GM23338 (cell line): Measurements from ENCODE around the gene FOXL2. TPM values are rescaled to one million over a fixed set of nuclear protein-coding genes. Genes with fewer than 3 reads are reported as not detected.

ENCODE experiments used
- ATAC-seq: fragments of 200-7000 bp; cut with Tn5 transposase; 3 replicates; pipeline ENCODE4 v1.9.1; 2020
- DNase-seq: peaks from one replicate; pipeline ENCODE4 v3.0.0-alpha.2; 2015; ENCODE audit warnings: low spot score
- H2AFZ ChIP-seq: fragments of 200-600 bp; sonication (generic); 2 replicates; pipeline ENCODE4 v1.8.0; 2016; ENCODE audit warnings: antibody characterized with exemption, mild to moderate bottlenecking, moderate library complexity
- H3F3A ChIP-seq: fragments of 200-600 bp; sonication (generic); replicated peaks from 2 replicates; pipeline ENCODE4 v1.8.0; 2017; ENCODE audit warnings: antibody characterized with exemption, mixed run types, low read depth
- H3K27ac ChIP-seq: fragments of 200-600 bp; sonication (generic); 2 replicates; pipeline ENCODE4 v1.6.1; 2016; ENCODE audit warnings: low read depth
- H3K27me3 ChIP-seq: fragments of 200-600 bp; sonication (generic); 2 replicates; pipeline ENCODE4 v1.8.0; 2016; ENCODE audit warnings: mild to moderate bottlenecking, mixed run types, moderate library complexity; ENCODE audit not compliant: insufficient read depth
- H3K36me3 ChIP-seq: fragments of 200-600 bp; sonication (generic); 2 replicates; pipeline ENCODE4 v1.8.0; 2016; ENCODE audit warnings: mild to moderate bottlenecking; ENCODE audit not compliant: insufficient read depth
- H3K4me1 ChIP-seq: fragments of 200-600 bp; sonication (generic); 2 replicates; pipeline ENCODE4 v1.8.0; 2016; ENCODE audit warnings: mild to moderate bottlenecking, moderate library complexity; ENCODE audit not compliant: insufficient read depth
- H3K4me2 ChIP-seq: fragments of 200-600 bp; sonication (generic); 2 replicates; pipeline ENCODE4 v1.7.1; 2017; ENCODE audit warnings: mixed run types
- H3K4me3 ChIP-seq: fragments of 200-600 bp; sonication (generic); 2 replicates; pipeline ENCODE4 v1.6.1; 2016; ENCODE audit warnings: mixed run types
- H3K79me2 ChIP-seq: fragments of 200-600 bp; sonication (generic); replicated peaks from 2 replicates; pipeline ENCODE4 v1.8.0; 2017; ENCODE audit warnings: mild to moderate bottlenecking; ENCODE audit not compliant: insufficient read depth
- H3K9me2 ChIP-seq: fragments of 200-600 bp; sonication (generic); 2 replicates; pipeline ENCODE4 v1.8.0; 2017; ENCODE audit not compliant: insufficient read depth
- H4K20me1 ChIP-seq: fragments of 200-600 bp; sonication (generic); replicated peaks from 2 replicates; pipeline ENCODE4 v1.8.0; 2017; ENCODE audit warnings: mild to moderate bottlenecking; ENCODE audit not compliant: insufficient read depth
- H3K27ac Mint-ChIP-seq: 2 replicates; pipeline ENCODE4 v1.8.0; 2020; ENCODE audit warnings: inconsistent platforms, mild to moderate bottlenecking, moderate library complexity, mixed read lengths
- H3K27me3 Mint-ChIP-seq: 3 replicates; pipeline ENCODE4 v1.8.0; 2022; ENCODE audit warnings: low read depth, mild to moderate bottlenecking, moderate library complexity, mixed read lengths, inconsistent platforms; ENCODE audit not compliant: insufficient read depth, poor library complexity
- H3K36me3 Mint-ChIP-seq: 3 replicates; pipeline ENCODE4 v1.8.0; 2021; ENCODE audit warnings: low read depth, mild to moderate bottlenecking, inconsistent platforms, moderate library complexity, mixed read lengths
- H3K4me1 Mint-ChIP-seq: 3 replicates; pipeline ENCODE4 v1.8.0; 2020; ENCODE audit warnings: mild to moderate bottlenecking, inconsistent platforms, mixed read lengths
- H3K4me3 Mint-ChIP-seq: 3 replicates; pipeline ENCODE4 v1.8.0; 2021; ENCODE audit warnings: moderate library complexity, mild to moderate bottlenecking, inconsistent platforms, mixed read lengths
- H3K9me3 Mint-ChIP-seq: 3 replicates; pipeline ENCODE4 v1.8.0; 2020; ENCODE audit warnings: moderate library complexity, mild to moderate bottlenecking, inconsistent platforms, mixed read lengths
- CREB1 ChIP-seq: fragments of 250-450 bp; sonication (Bioruptor Pico); IDR thresholded peaks from 2 replicates; pipeline ENCODE4 v1.5.0; 2020; ENCODE audit warnings: low read depth, mild to moderate bottlenecking, moderate library complexity
- CTCF ChIP-seq, 2 experiments: fragments of 200-600 bp in 1 of 2; sonication (generic) in 1 of 2; conservative IDR thresholded peaks; 2 replicates each; pipeline versions ENCODE4 v1.5.1 to v1.6.1; 2016 to 2017; ENCODE audit warnings: antibody characterized with exemption in 2 of 2, low read depth in 2 of 2, mild to moderate bottlenecking in 2 of 2, moderate library complexity in 1 of 2
- ETS1 ChIP-seq: IDR thresholded peaks from 2 replicates; pipeline ENCODE4 v1.6.1; 2016; ENCODE audit warnings: antibody characterized with exemption
- EZH2 ChIP-seq: fragments of 200-600 bp; sonication (generic); IDR thresholded peaks from one replicate; pipeline ENCODE4 v1.8.0; 2017; ENCODE audit warnings: antibody characterized with exemption, mild to moderate bottlenecking, low read depth; ENCODE audit not compliant: unreplicated experiment
- EZH2phosphoT487 ChIP-seq: fragments of 200-600 bp; sonication (generic); IDR thresholded peaks from one replicate; pipeline ENCODE4 v1.8.1; 2018; ENCODE audit warnings: antibody characterized with exemption; ENCODE audit not compliant: unreplicated experiment
- JUNB ChIP-seq: IDR thresholded peaks from one replicate; pipeline ENCODE4 v1.6.1; 2016; ENCODE audit warnings: antibody characterized with exemption; ENCODE audit not compliant: unreplicated experiment
- NANOG ChIP-seq: IDR thresholded peaks from 2 replicates; pipeline ENCODE4 v1.6.1; 2016; ENCODE audit warnings: antibody characterized with exemption, borderline replicate concordance
- POLR2AphosphoS5 ChIP-seq: IDR thresholded peaks from 2 replicates; pipeline ENCODE4 v1.6.1; 2016; ENCODE audit warnings: antibody characterized with exemption, low read depth
- STAT1 ChIP-seq: IDR thresholded peaks from one replicate; pipeline ENCODE4 v1.6.1; 2016; ENCODE audit warnings: antibody characterized with exemption; ENCODE audit not compliant: unreplicated experiment
- ZNF114 ChIP-seq: fragments of 250-450 bp; sonication (Bioruptor Pico); IDR thresholded peaks from 2 replicates; pipeline ENCODE4 v1.5.0; 2020; ENCODE audit warnings: mild to moderate bottlenecking, moderate library complexity
- ZNF331 ChIP-seq: fragments of 250-450 bp; sonication (Bioruptor Pico); IDR thresholded peaks from 2 replicates; pipeline ENCODE4 v1.5.0; 2020; ENCODE audit warnings: low read depth, mild to moderate bottlenecking, moderate library complexity
- ZNF462 ChIP-seq: fragments of 250-450 bp; sonication (Bioruptor Pico); IDR thresholded peaks from 2 replicates; pipeline ENCODE4 v1.5.0; 2020; ENCODE audit warnings: mild to moderate bottlenecking, moderate library complexity
- polyA plus RNA-seq: library from polyadenylated mRNA; unstranded; fragments of >200 nt; fragmentation: Nextera tagmentation; extraction: Ambion mirVana; gene quantifications from 2 replicates; pipeline ENCODE4 v1.2.1, GENCODE V29; 2016
- total RNA-seq: library from RNA; depleted of rRNA; stranded (reverse); fragments of >200 nt; shearing (Covaris generic); gene quantifications from 2 replicates; pipeline ENCODE4 v1.2.3, GENCODE V29; 2014

The FOXL2 gene
- total and polyA plus RNA-seq, 2 experiments from 2014 or later, result 0.89 to 3.5 TPM

- H3K9me2 ChIP-seq, result no peaks in the 10 kb centered on the region
- peak overlapping the region; percentile 69 for H3K4me3 Mint-ChIP-seq
- H3K27ac Mint-ChIP-seq, result no peak overlapping the region
- H3K4me1 ChIP-seq, result peaks cover 60% of the 10 kb centered on the region
- H3F3A ChIP-seq, result peaks cover 33% of the 10 kb centered on the region
- TF ChIP-seq ZNF114 (CRISPR knock-in tag), result no peak
- no peak for TF ChIP-seq CREB1 (CRISPR knock-in tag)
- no peak for TF ChIP-seq EZH2phosphoT487
- TF ChIP-seq ZNF462 (CRISPR knock-in tag), result no peak
- TF ChIP-seq ETS1, result no peak
- TF ChIP-seq JUNB, result no peak
- TF ChIP-seq ZNF331 (CRISPR knock-in tag), result no peak
- no peak for TF ChIP-seq NANOG
- TF ChIP-seq EZH2, result no peak
- no peak for TF ChIP-seq CTCF (conservative IDR thresholded peaks at IDR 0.05; ENCODE audit: low read depth in 2 of 2)
- no peak for TF ChIP-seq POLR2AphosphoS5
- TF ChIP-seq STAT1, result no peak
- no peaks in the 10 kb centered on the region for H3K79me2 ChIP-seq
- DNase-seq (peak; percentile 67), ATAC-seq (no peak)
- peaks cover 20% of the 10 kb centered on the region for H4K20me1 ChIP-seq
- H3K27ac ChIP-seq, result no peak overlapping the region
- peak overlapping the region; percentile 92 for H2AFZ ChIP-seq
- peak overlapping the region; percentile 65 for H3K4me3 ChIP-seq
- peaks cover 88% of the 10 kb centered on the region for H3K27me3 ChIP-seq
- H3K9me3 Mint-ChIP-seq, result peaks cover 3% of the 10 kb centered on the region; the same call in 1 of the 3 replicates
- H3K4me2 ChIP-seq, result peak overlapping the region; percentile 92
- H3K36me3 Mint-ChIP-seq, result no peaks in the 10 kb centered on the region
- H3K36me3 ChIP-seq, result no peaks in the 10 kb centered on the region
- peaks cover 59% of the 10 kb centered on the region for H3K4me1 Mint-ChIP-seq
- peaks cover 88% of the 10 kb centered on the region for H3K27me3 Mint-ChIP-seq
These were observed 9.3 kb downstream of the FOXL2 start for GRCh38 chr3:138937690-138938055.
